Occipital lobe (tissue), 2 donors: Measurements from ENCODE around the gene PIKFYVE. TPM values are rescaled to one million over a fixed set of nuclear protein-coding genes. Genes with fewer than 3 reads are reported as not detected.
"Not testable (repeated sequence)": the region's sequence is repeated elsewhere in the genome, so short reads cannot be mapped to it uniquely, and the experiment has no call there.

ENCODE experiments used
- DNase-seq: peaks from one replicate; lab custom pipeline; 2025; lab: John Stamatoyannopoulos, UW
- total RNA-seq: library from RNA; depleted of rRNA; stranded (reverse); fragments of >200 nt; gene quantifications from one replicate; pipeline ENCODE4 v1.2.3, GENCODE V29; 2014

The PIKFYVE gene
- total RNA-seq, 1 donor from 2014 or later = 57.1 TPM

- DNase-seq = no peak
Observed at GRCh38 chr2:208300847-208301618, 35.0 kb downstream of the PIKFYVE start.

GRCh38 chr2:208304157-208304556 is 38.1 kb downstream of the PIKFYVE start:
- DNase-seq = no peak

GRCh38 chr2:208304695-208305094 is 38.6 kb downstream of the PIKFYVE start:
- DNase-seq = no peak

GRCh38 chr2:208306291-208306690 is 40.2 kb downstream of the PIKFYVE start:
- DNase-seq = no peak

GRCh38 chr2:208311321-208311720 is 45.3 kb downstream of the PIKFYVE start:
- DNase-seq = no peak

GRCh38 chr2:208311954-208312353 is 45.9 kb downstream of the PIKFYVE start:
- DNase-seq = no peak

- DNase-seq = no peak
Observed at GRCh38 chr2:208315081-208315788, 49.2 kb downstream of the PIKFYVE start.

- DNase-seq = no peak
Observed at GRCh38 chr2:208318127-208318526, 52.1 kb downstream of the PIKFYVE start.

- DNase-seq = no peak
Observed at GRCh38 chr2:208319391-208319790, 53.3 kb downstream of the PIKFYVE start.

- no peak for DNase-seq
Observed at GRCh38 chr2:208320686-208321085, 54.6 kb downstream of the PIKFYVE start.

- peak; percentile 18 for DNase-seq
Observed at GRCh38 chr2:208326016-208326415, 60.0 kb downstream of the PIKFYVE start.

GRCh38 chr2:208329485-208329884 is 63.4 kb downstream of the PIKFYVE start:
- DNase-seq = no peak

- DNase-seq = no peak
Observed at GRCh38 chr2:208334230-208334629, 68.2 kb downstream of the PIKFYVE start.

GRCh38 chr2:208346756-208347155 is 80.7 kb downstream of the PIKFYVE start:
- DNase-seq = no peak

GRCh38 chr2:208350610-208351009 is 84.6 kb downstream of the PIKFYVE start:
- DNase-seq = peak; percentile 14

- DNase-seq = no peak
Observed at GRCh38 chr2:208352644-208353567, 86.9 kb downstream of the PIKFYVE start.

- no peak for DNase-seq
Observed at GRCh38 chr2:208354964-208355381, 88.9 kb downstream of the PIKFYVE start.

GRCh38 chr2:208356420-208356819 is 90.4 kb downstream of the PIKFYVE start:
- not testable (repeated sequence) for DNase-seq

- DNase-seq = no peak
Observed at GRCh38 chr2:208356846-208357574, 91.0 kb downstream of the PIKFYVE start.

- no peak for DNase-seq
Observed at GRCh38 chr2:208358758-208359631, 92.9 kb downstream of the PIKFYVE start.
